Right lobe of liver (tissue), 4 donors: Measurements from ENCODE around the gene SAP130.

Experiments used
- CTCF ChIP-seq, 4 donors: fragments of 200-600 bp in 3 of 4; fragments of 450-650 bp in 1 of 4; IDR thresholded peaks; one replicate each; pipeline versions ENCODE4 v1.5.1 to v1.8.0; 2016 to 2022; ENCODE audit warnings: antibody characterized with exemption in 4 of 4, mild to moderate bottlenecking in 2 of 4
- POLR2A ChIP-seq: fragments of 450-650 bp; IDR thresholded peaks from one replicate; pipeline ENCODE4 v1.6.1; 2017; ENCODE audit warnings: antibody characterized with exemption, mild to moderate bottlenecking
- donor health status: DM: no; HTN: no; CAD: no.
- donor health status: DM: no; HTN: no; CAD: no.
- donor health status: DM: no; HTN: yes; CAD: no.

GRCh38 chr2:128017561-128017960, 10.3 kb downstream of the SAP130 start:
- TF ChIP-seq CTCF (IDR thresholded peaks at IDR 0.05) (no peak), POLR2A (no peak)
